ENCODE results near the gene REC8.

DNA sequence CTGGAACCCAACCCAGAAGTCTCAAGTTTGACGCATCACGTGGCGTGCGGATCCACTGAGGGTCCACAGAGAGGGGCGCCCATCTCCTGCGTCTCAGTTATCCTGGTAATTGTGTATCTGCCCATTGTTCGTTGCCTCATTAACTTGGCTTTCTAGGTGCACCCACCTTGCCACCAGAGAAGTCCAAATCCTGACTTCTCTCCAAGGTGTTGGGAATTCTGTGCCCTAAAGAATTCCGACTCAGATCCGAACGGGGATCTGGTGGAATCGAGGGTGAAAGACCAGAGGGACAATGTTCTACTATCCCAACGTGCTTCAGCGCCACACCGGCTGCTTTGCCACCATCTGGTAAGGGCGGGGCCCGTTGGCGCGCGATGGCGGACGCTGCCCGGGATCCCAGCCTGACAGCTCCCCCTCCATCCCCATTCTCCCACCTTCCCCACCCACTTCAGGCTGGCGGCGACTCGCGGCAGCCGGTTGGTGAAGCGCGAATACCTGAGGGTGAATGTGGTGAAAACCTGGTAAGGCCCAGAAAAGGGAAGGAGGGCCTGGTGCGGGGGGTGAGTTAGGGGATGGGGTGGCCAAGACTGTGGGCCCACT, 481 bp downstream of the REC8 start:
- TF ChIP-seq CTCF (IDR thresholded peaks at IDR 0.05) = no peak
- no peak for TF ChIP-seq POLR2A (IDR thresholded peaks at IDR 0.05)
